NCI-H345 treated with DMSO at 0.1 percent for 48 hours (cell line): ENCODE results near the gene CD47.

ENCODE experiments used
- DNase-seq: peaks from one replicate; lab custom pipeline; 2025; ENCODE audit not compliant: unreplicated experiment; lab: John Stamatoyannopoulos, UW

Gene CD47

DNA sequence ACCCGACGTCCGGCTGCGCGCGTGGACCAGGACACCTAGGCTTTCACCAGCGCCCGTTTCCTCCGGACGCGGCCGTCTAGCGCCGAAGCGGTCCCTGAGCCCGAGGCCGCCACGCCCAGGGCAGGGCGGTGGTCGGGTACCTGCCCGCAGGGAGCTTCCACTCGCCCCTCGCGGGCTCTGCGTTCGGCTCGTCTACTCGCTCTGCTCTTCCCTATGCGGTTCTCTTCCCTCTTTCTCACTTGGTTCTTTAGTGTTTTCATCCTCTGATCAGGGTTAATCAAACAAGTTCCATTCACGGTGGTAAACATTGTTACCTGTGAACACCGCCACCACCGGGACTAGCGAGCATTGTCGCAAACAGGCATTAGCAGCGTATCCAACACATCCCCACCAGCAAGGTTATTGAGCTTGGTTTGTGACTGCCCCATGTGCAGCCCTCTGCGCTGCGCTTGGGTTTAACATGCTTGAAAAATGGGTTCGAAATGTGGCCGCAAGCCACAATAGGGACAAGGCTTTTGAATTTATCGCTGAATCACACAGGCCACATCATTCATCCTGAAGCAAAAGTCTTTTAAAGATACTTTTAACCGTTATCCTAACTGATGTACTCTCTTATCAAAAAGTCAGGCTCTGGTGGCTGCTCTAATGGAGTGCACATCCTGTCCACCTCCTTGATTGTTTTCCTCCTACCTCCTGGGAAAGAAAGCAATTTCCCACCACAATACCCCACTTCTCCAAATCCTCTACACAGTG lies 843 bp upstream of the CD47 start:
- no peak for DNase-seq

DNA sequence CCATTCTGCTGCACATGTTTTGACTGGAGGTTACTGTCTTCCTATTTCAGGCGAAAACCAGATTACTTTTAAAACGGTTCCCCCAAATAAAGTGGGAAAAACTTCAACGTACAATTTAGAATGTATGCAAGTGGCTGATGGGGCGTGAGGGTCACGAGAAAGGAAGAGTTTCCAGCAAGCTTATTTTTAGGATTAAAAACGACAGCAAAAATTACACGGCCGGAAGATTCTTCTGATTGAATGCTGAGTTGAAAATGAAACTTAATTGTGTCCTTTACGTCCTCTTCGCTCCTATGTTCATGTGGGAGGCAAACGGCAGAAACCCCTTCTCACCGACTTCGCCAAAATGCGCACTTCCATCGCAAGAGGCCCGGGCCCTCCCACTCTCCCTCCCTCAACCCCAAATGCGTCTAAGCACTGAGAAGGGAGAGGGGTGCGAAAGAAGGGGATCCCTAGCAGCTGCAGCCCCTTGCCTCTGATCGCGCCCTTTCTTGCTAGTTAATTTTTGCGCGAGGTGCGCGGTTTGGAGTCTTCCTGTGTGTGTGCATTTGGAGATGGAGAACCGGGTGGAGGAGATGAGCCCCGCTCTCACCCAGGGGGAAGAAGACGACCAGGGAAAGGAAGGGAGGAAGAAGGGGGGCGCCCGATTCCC lies 656 bp downstream of the CD47 start:
- peak; percentile 6 for DNase-seq

DNA sequence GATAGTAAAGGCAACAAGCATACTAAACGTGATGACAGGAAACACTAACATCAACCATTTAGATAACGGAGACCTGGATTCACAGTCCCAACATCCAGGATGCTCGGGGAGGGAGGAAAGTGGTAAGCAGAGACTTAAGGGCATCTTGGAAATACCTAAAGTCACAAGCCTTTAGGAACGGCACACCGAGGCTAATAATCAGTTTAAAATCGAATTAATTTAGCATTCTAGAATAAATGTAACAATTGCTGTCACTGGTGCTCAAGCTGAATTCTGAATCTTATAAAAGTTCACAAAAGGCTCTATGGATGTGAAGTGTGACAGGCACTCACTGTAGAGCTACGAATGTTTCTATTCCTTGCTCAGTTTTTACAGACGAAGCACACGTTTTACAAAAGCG lies 1.3 kb downstream of the CD47 start:
- DNase-seq: no peak

DNA sequence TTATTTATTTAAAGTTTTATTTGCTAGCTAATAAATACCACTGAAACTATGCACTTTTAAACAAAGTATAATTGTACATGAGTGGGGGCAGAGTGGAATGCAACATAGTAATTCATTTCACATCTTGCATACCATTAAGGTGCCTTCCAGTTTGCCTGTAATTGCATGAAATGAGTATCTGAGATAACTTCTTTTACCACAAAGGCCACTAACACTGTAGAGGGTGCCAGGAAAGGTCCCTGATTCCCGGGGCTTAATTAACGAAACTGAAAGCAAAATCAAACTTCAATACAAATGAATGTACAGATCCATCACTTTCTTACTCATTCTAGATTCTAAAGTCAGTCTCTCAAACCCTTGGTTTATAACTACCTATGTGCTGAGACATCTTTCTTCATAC lies 2.1 kb downstream of the CD47 start:
- DNase-seq: no peak

DNA sequence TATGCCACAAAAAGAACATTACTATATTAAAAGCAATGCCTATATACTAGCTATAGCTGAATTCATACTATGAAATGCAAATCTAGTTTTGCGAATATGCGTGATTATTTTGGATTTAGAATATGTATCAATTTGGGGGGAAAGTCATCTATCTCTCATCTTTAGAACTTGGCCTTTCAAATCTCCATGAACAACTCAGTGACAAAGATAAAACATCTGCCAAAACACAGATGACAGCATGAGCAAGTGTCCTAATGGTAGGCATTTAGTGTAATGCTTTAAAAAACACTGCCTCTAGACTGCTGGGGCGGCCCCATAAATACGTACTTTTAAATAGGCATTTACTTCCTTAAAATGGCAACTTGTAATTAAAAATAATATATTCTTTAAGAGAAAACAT lies 2.7 kb downstream of the CD47 start:
- DNase-seq: no peak

DNA sequence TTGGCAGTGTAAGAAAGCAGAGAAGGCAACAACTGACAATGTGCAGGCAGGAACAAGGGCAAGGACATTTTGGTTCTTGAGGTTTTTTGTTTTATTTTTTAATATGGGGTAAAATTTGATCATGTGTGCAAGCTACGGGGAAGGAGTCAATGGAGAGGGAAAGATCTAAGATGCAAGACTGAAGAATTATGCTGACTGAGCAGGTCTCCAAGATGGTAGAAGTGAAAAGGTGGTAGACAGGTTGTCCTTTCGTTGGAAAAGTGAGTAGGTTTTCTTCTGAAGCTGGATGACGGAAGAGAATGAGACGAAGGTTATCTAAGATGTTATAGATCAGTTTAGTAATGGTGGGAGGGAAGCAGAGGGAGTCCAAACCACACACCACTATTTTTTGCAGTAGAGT lies 4.2 kb downstream of the CD47 start:
- DNase-seq: no peak

DNA sequence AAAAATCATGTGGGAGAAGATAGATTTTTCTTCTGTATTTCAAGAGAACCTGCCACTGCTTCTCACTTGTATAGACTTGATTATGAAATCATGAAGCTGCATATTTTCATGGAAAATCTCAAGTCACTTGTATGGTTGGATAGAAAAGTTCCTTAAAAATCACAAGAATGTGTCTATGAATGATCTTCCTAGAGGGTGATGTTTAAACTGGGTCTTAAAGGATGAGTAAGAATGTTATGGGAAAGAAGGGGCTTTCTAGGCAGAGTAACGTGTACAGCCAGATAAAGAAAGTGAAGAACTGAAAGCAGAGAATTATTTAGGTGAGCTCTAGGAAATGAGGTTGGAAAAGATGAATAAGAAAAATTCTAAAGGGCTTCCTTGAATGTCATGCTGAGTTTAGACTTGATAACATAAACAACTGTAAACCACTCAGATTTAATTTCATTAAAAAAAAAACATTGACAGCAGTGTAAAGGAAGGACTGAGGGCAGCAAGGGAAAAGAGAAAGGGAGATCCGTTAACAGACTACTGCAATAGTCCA lies 5.0 kb downstream of the CD47 start:
- no peak for DNase-seq

DNA sequence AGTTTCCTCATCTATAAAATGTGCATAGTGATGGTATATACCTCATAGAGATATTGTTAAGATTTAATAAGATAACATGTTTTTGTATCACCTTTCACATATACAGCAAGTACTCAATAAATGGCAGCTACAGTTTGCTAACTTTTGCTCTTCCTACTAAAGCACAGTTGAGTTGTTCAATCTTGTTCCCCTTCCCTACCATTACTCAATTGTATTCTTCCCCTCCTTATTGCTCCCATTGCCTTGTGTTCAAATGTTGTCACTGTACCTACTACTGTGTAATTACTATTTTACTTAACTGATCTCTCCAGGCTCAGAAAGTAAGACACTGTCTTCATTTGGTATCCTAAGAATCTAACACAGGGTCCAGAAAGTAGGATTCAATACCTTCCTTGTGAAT lies 5.5 kb downstream of the CD47 start:
- no peak for DNase-seq

DNA sequence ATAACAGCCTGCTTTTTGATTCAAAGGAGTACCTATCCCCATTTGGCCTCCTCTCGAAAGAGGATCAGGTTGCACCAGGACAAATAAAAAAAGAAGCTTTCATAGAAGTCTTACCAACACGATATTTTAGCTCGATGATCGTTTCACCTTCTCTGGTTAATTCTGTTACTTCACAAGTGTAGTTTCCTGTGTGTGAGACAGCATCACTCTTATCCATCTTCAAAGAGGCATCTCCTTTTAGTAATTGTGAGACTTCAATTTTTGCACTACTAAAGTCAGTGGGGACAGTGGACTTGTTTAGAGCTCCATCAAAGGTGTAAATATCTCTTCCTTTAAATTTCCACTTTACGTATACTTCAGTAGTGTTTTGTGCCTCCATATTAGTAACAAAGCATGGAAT lies 11.0 kb downstream of the CD47 start:
- DNase-seq: no peak

DNA sequence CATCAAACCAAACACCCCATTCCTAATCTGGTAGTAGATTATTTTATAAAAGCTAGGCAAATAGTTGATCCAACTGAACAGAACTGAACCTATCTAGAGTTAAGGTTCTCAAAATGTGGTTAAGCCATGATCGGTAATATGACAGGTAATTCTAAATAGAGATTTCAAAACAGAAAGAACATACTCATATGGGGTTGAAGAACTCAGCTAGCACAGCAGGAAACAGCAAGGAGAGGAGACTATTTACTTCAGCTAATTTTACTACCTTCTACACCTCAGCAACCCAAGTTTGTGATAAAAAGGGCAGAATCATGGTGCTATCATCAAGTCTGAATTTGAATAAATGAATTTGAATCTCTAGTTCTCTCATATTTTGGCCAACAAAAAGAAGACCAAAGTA lies 11.8 kb downstream of the CD47 start:
- no peak for DNase-seq

DNA sequence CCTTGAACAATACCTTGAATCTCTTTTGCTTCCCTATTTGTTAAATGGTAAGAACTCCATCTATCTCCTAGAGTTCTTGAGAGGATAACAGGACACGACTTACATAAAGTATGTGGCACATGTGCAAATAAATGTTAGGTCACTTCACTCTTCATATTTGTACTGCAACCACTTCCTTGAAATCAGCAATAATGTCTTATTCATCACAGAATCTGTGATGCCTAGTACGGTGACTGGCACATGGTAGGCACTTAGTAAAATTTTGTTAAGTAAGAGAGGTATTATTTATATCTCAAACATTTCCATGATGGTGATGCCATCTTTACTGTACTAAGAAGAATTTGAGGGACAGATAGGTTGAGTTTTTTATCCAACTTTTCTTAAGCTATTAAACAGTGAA lies 14.3 kb downstream of the CD47 start:
- no peak for DNase-seq

DNA sequence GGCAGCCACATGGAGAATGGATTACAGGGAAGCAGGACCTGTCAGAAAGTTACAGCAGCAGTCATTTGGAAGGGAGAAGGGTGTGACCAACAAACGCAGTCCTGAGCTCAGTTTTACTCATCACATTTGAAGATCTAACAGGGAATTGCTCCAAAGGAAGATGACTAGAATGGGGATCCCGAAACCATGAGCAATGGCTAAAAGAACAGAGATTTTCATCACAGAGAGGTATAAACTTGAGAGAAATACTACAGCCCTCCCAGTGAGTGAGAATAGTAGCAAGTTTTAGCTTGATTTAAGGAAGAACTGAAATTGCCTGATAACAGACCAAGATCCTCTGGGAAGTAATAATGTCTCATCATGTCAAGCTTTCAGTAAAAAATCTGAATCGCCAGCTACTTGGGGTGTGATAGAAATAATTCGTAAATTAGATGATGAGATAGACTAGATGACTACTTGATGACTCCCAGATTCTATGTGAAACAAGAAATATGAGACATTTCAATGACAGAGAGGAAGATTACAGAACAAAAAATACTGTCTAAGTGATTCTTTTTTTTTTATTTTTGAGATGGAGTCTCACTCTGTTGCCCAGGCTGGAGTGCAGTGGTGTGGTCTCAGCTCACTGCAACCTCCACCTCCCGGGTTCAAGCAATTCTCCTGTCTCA lies 16.9 kb downstream of the CD47 start:
- DNase-seq: no peak

DNA sequence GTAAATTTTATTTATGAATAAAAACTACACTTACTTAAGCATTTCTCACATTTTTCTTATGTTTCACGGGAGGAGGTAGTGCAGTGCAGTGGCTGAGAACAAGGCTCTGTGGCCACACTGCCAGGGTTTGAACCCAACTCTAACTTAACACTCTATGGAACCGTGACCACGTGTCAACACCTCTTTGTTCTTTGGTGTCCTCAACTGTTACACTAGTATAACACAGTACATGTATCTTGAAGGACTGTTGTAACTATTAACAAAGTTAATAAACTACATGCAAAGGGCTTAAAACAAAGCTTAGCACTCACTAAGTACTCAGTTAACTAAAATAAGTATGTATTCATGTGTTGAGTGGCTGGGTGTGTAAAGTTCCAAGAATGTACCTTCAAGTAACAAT lies 19.5 kb downstream of the CD47 start:
- DNase-seq: no peak

DNA sequence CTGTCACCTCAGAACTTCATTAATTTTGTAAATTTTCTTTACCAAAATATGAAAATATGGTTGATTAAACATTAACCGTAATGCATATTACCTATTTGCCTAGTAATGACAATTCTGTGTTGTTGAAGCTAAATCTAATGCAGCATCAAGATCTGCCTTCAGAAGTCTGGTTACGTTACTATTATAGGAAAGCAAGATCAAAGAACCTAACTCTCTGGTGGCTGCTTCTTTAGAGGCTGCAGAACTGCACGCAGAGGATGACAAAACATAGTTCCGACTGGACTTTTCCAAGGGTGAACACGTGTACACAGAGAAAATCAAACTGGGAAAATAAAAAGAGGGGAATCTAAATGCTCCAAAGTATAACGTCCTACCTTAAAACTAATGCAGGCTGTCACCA lies 20.5 kb downstream of the CD47 start:
- no peak for DNase-seq

DNA sequence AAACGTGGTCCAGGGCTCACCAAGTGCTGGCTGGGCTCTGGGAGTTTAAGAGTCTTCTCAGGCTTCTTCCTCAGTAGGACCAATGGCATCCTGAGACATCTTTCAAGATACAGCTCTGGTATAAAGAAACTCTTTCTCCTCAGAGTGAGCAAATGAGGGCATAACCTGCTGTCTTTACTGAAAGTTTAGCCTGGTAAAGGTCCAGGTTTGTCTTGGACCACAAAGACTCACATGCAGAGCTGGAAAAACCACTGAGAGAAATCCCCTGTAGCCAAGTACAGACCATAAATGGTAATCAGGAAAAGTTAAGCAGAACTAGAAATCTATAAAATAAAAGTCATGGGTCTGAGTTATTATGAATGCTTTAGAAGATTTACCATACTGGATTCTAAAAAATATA lies 23.1 kb downstream of the CD47 start:
- no peak for DNase-seq

DNA sequence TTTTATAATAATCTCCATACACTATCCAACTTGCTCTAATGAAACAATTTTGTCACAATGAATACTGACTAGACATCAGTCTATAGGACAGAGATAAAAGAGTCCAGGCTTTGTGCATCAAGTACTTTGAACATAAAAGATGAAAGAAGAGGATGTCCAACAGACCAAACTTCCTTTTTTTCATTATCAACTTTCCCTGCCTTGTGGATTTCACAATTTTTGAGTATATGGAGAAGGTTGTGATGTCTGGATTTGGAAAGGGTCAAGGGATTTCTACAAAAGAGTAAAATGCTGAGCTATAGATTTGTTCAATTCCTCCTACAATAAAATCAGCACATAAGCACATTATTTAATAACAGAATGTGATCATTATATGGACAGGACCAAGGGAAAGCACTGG lies 25.7 kb downstream of the CD47 start:
- DNase-seq: no peak

DNA sequence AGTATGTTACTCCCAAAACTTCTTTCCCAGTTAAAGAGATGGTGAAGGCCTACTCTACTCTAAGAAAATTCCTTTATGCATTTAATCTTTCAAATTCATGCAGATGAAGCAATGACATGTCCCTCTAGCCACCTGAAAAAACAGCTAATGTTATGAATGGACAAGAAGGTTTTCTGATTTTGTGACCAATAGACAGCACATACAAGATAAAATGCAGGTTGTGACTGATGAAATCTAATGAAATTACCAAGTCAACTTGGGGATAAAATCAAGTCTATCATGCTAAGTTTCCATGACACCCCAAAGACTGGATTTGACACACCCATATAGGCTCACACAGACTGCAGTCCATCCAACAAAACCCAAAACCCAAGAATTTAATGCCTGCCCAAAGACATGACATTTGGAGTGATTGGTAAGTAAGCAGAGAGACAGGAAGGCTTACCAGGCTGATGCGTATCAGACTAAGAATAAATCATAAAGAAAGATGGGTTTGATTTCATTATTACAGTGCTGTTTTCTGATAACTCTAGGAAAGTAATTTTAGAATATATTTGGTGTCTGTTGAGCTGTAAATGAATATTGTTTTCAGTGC lies 26.4 kb downstream of the CD47 start:
- no peak for DNase-seq

DNA sequence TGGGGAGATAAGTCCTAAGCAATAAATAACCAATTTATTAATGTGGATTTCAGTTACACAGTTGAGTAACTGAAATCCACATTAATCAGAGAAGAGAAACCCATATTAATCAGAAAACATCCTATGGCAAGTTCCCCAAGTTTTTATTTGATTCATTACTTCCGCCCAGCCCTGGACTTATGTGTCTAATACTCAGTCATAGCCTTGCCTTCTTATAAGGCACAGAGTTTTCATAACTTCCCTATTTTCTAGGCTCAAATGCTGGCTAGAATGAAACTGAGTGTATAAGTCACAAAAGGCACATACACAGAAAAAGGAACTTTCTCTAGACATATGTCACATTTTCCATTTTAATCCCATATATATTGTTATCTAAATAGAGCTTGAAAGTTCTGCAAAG lies 28.8 kb downstream of the CD47 start:
- DNase-seq: no peak

DNA sequence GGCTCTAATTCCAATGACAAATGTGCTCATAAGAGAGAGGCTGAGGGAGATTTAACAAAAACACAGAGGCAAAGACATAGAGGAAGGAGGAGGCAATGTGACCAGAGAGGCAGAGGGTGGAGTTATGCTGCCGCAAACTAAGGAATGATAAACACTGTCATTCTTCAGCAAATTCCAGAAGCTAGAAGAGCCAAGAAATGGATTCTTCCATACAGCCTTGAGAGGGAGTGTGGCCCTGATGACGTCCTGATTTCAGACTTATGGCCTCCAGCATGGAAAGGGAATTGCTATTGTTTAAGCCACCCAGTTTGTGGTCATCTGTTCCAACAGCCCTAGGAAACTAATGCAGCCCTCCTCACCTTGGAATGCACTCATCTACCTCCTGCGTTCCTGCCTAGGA lies 30.5 kb downstream of the CD47 start:
- DNase-seq: no peak

DNA sequence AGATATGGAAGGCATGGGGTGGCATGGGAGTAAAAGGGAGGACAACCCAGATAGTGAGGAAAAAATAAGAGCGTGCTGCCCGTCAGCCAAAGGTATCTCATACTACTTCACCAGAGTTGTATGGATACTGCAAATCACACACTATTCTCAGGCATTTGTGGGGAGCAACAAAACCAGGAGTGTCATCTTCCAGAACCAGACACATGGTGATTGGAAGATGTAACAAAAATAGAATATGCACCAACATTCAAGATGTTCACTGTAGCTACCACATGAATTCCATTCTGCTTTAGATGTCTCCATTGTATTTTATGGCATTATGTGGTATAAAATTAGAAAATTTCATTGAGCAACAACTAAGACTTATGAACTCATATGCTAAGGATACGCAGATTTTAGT lies 34.9 kb downstream of the CD47 start:
- DNase-seq: no peak

DNA sequence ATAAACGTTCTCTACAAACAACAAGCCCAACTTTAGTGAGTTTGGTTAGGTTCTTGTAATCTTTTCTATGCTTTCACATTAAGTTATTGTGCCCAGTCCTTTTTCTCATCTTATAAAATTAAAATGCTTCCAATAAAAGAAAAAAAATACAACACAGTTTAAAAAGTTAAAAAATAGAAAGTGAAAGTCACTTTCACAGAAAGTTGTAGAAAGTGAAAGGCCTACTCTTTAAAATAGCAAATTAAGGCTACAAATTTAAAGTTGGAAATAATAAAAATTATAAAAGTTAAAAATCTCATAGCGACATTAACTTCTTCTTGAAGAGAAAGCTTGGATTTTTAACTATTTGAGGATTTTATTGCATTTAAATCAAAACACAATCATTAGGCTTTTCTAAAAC lies 35.9 kb downstream of the CD47 start:
- no peak for DNase-seq

DNA sequence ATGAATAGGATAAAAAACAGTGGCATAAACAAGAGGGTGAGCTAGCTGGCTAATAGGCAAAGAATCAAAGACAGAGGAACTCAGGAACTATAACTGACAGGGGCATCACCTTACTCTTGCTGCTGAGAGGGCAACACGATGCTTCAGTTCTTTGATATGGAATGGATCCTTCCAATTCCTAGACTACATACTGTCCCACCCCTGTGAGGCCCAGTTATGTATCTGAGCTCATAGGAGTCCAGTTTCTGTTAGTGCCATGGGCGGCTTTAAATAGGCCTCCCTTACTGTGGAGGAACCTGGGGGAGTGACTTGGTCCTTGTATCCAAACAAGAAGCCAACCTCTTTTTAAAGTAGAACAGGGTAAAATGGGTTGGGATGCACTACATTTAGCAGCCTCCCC lies 37.3 kb downstream of the CD47 start:
- no peak for DNase-seq
